Mesendoderm (in vitro differentiated cells): Measurements from ENCODE around the gene MAP4K5.

ENCODE experiments used
- DNase-seq: peaks from one replicate; pipeline ENCODE4 v3.0.0; 2013
- H2AK5ac ChIP-seq: 2 replicates; pipeline ENCODE4 v1.6.1; 2013; ENCODE audit warnings: low read length, inconsistent platforms
- H2BK120ac ChIP-seq: 2 replicates; pipeline ENCODE4 v1.6.1; 2013; ENCODE audit warnings: low read depth, mild to moderate bottlenecking, low read length, moderate library complexity, mixed read lengths
- H2BK15ac ChIP-seq: replicated peaks from 2 replicates; pipeline ENCODE4 v1.6.1; 2013; ENCODE audit warnings: low read depth, mild to moderate bottlenecking, moderate library complexity
- H2BK5ac ChIP-seq: 2 replicates; pipeline ENCODE4 v1.6.1; 2013; ENCODE audit warnings: low read length, inconsistent platforms
- H3K18ac ChIP-seq: 2 replicates; pipeline ENCODE4 v1.6.1; 2013; ENCODE audit warnings: mild to moderate bottlenecking, low read length, mixed read lengths
- H3K23ac ChIP-seq: one replicate; pipeline ENCODE4 v1.6.1; 2013; ENCODE audit warnings: low read length
- H3K27ac ChIP-seq: 2 replicates; pipeline ENCODE4 v1.5.1; 2013; ENCODE audit warnings: low read depth, mild to moderate bottlenecking, inconsistent platforms, low read length, moderate library complexity
- H3K27me3 ChIP-seq: 2 replicates; pipeline ENCODE4 v1.6.1; 2013; ENCODE audit warnings: low read length, control low read depth, mild to moderate bottlenecking, inconsistent platforms; ENCODE audit not compliant: insufficient read depth, poor library complexity
- H3K36me3 ChIP-seq: 2 replicates; pipeline ENCODE4 v1.6.1; 2013; ENCODE audit warnings: low read length, inconsistent platforms; ENCODE audit not compliant: control insufficient read depth, insufficient read depth
- H3K4ac ChIP-seq: one replicate; pipeline ENCODE4 v1.6.1; 2013; ENCODE audit warnings: low read depth, mild to moderate bottlenecking, low read length, moderate library complexity
- H3K4me1 ChIP-seq: 2 replicates; pipeline ENCODE4 v1.6.1; 2013; ENCODE audit warnings: low read depth, low read length, inconsistent platforms; ENCODE audit not compliant: control insufficient read depth
- H3K4me2 ChIP-seq: 2 replicates; pipeline ENCODE4 v1.6.1; 2013; ENCODE audit warnings: low read length
- H3K4me3 ChIP-seq: 2 replicates; pipeline ENCODE4 v1.5.1; 2013; ENCODE audit warnings: mild to moderate bottlenecking, low read length
- H3K56ac ChIP-seq: one replicate; pipeline ENCODE4 v1.6.1; 2013; ENCODE audit warnings: low read length
- H3K79me1 ChIP-seq: 2 replicates; pipeline ENCODE4 v1.6.1; 2013; ENCODE audit warnings: low read length, inconsistent platforms
- H3K79me2 ChIP-seq: 2 replicates; pipeline ENCODE4 v1.6.1; 2013; ENCODE audit warnings: mild to moderate bottlenecking, low read length; ENCODE audit not compliant: control insufficient read depth, insufficient read depth
- H3K9ac ChIP-seq: 2 replicates; pipeline ENCODE4 v1.6.1; 2013; ENCODE audit warnings: low read length, inconsistent platforms
- H4K5ac ChIP-seq: one replicate; pipeline ENCODE4 v1.6.1; 2013; ENCODE audit warnings: low read length
- H4K8ac ChIP-seq: one replicate; pipeline ENCODE4 v1.6.1; 2013; ENCODE audit warnings: low read depth, mild to moderate bottlenecking, control low read depth, low read length, moderate library complexity
- WGBS: extraction: QIAGEN DNeasy Blood & Tissue Kit; methylation state at CpG from one replicate; pipeline ENCODE4 v1.1.7; 2013; ENCODE audit warnings: low lambda C conversion rate, missing lambda C conversion rate; ENCODE audit not compliant: insufficient coverage; ENCODE audit errors: extremely low coverage; 5-methylcytosine and 5-hydroxymethylcytosine counted together

MAP4K5 gene

DNA sequence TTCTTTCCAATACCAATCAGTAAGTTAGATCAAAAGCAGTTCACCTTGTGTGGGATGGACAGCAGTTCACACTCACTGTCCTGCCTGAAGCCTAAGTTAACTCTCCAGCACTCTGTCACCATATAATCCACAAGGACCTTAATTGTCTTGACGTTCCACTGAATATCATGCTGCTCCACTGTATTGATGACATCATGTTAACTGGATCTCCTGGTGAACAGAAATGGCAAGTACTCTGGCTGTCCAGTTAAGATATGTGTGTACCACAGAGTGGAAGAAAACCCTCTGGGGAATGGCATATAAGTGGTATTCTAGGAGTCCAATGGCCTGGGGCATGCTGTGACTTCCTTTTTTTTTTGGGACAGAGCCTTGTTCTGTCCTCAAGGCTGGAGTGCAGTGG is 151.9 kb downstream of the MAP4K5 start:
- Histone ChIP-seq H3K27ac (no peak overlapping the region), H3K4me2 (no peak overlapping the region), H3K56ac (no peak overlapping the region), H3K79me1 (no peaks in the 10 kb centered on the region), H3K9ac (no peak overlapping the region), H3K36me3 (no peaks in the 10 kb centered on the region), H3K79me2 (no peaks in the 10 kb centered on the region), H3K4me3 (no peak overlapping the region), H2BK15ac (no peak overlapping the region), H3K27me3 (no peaks in the 10 kb centered on the region), H4K8ac (no peak overlapping the region), H4K5ac (no peak overlapping the region), H2AK5ac (no peak overlapping the region), H3K4me1 (no peaks in the 10 kb centered on the region), H3K23ac (no peak overlapping the region), H3K18ac (no peak overlapping the region), H2BK120ac (no peak overlapping the region), H3K4ac (no peak overlapping the region), H2BK5ac (no peak overlapping the region)
- WGBS = no CpG with 5 or more reads among the region's 1 CpG
- no peak for DNase-seq

DNA sequence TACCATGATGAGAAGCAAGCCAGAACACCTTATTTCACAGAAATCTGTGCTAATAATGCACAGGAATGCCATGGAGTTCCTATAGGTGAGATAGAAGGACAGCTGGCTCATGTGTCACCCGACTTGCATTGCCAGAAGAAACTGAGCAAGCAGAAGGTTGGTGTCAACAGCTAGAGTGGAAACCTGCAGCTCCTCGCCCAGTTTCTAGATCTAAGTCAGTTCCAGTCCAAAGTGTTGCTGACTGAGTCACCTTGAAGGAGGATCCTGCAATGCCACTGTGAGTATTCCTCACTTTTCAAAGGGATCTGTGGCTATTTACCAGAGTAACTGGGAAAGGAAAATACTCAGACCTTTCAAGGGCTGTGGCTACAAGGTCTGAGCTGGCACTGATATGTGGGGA is 152.8 kb downstream of the MAP4K5 start:
- WGBS = no CpG with 5 or more reads among the region's 2 CpGs
- Histone ChIP-seq H3K36me3 (no peaks in the 10 kb centered on the region), H3K56ac (no peak overlapping the region), H3K4me1 (no peaks in the 10 kb centered on the region), H3K27ac (no peak overlapping the region), H3K27me3 (no peaks in the 10 kb centered on the region), H3K4ac (no peak overlapping the region), H3K79me1 (no peaks in the 10 kb centered on the region), H3K4me2 (no peak overlapping the region), H2BK15ac (no peak overlapping the region), H3K4me3 (no peak overlapping the region), H2AK5ac (no peak overlapping the region), H2BK5ac (no peak overlapping the region), H3K18ac (no peak overlapping the region), H4K8ac (no peak overlapping the region), H4K5ac (no peak overlapping the region), H3K23ac (no peak overlapping the region), H2BK120ac (no peak overlapping the region), H3K79me2 (no peaks in the 10 kb centered on the region), H3K9ac (no peak overlapping the region)
- DNase-seq = no peak

DNA sequence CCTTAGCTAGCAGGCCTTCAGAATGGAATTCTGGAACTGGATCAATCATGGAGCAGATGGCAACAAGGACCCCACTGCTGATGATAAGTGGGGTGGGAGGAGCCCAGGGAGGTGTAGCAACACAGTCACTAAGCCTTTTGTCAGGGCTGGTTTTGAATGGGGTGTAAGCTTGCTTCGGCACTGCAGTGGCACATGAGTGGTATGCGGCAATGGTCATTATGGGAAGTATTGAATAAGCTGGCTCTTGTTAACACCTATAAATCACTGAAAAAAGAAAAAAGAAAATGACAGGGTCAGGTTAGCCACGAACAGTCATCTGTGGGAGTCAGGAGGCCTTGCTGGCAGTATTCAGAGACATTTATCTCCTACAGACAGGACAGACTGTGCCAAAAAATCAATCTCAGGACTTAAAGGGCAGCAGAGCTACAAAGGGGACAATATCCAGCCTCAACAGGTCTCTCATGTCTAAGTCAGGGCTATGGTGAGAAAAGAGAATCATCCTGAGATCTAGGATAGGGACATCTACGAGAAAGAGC is 154.8 kb downstream of the MAP4K5 start:
- WGBS = no CpG with 5 or more reads among the region's 4 CpGs
- Histone ChIP-seq H2BK15ac (no peak overlapping the region), H3K4me2 (no peak overlapping the region), H3K23ac (no peak overlapping the region), H3K4me1 (no peaks in the 10 kb centered on the region), H2BK5ac (no peak overlapping the region), H4K5ac (no peak overlapping the region), H3K27me3 (no peaks in the 10 kb centered on the region), H3K79me2 (no peaks in the 10 kb centered on the region), H3K4me3 (no peak overlapping the region), H3K36me3 (no peaks in the 10 kb centered on the region), H3K4ac (no peak overlapping the region), H3K9ac (no peak overlapping the region), H2BK120ac (no peak overlapping the region), H3K56ac (no peak overlapping the region), H3K18ac (no peak overlapping the region), H3K27ac (no peak overlapping the region), H2AK5ac (no peak overlapping the region), H4K8ac (no peak overlapping the region), H3K79me1 (no peaks in the 10 kb centered on the region)
- DNase-seq = no peak

GRCh38 chr14:50375760-50376159 is 156.6 kb downstream of the MAP4K5 start:
- Histone ChIP-seq H4K8ac (no peak overlapping the region), H3K4me3 (no peak overlapping the region), H3K79me1 (no peaks in the 10 kb centered on the region), H3K4ac (no peak overlapping the region), H3K4me1 (no peaks in the 10 kb centered on the region), H2BK15ac (no peak overlapping the region), H3K18ac (no peak overlapping the region), H2AK5ac (no peak overlapping the region), H3K4me2 (no peak overlapping the region), H2BK120ac (no peak overlapping the region), H3K27ac (no peak overlapping the region), H3K27me3 (no peaks in the 10 kb centered on the region), H3K56ac (no peak overlapping the region), H3K9ac (no peak overlapping the region), H3K36me3 (no peaks in the 10 kb centered on the region), H3K79me2 (no peaks in the 10 kb centered on the region), H2BK5ac (no peak overlapping the region), H3K23ac (no peak overlapping the region), H4K5ac (no peak overlapping the region)
- WGBS = no CpG with 5 or more reads among the region's 5 CpGs
- DNase-seq = no peak

- WGBS = no CpG with 5 or more reads among the region's 3 CpGs
- Histone ChIP-seq H4K5ac (no peak overlapping the region), H3K79me1 (no peaks in the 10 kb centered on the region)
Observed at GRCh38 chr14:50373959-50374358, 158.4 kb downstream of the MAP4K5 start.

DNA sequence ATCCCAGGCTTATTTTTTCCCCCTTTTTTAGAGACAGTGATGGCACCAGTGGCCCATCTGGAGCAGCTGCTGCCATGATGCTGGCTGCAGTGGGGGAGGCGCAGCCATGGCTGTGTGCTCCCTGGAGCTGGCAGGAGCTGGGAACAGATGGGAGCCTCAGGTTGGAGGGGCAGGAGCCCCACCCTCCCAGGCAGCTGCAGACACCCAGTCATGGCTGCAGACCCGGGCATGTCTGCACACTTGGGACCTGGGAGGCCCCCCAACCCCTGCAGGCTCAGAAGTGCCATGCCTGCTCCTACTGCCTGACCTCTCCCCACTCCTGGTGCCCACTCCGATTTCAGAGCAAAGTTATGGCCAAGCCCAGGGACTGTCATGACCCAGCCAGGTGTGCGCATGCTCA is 160.8 kb downstream of the MAP4K5 start:
- Histone ChIP-seq H3K27ac (no peak overlapping the region), H2BK120ac (no peak overlapping the region), H3K79me1 (no peaks in the 10 kb centered on the region), H3K79me2 (no peaks in the 10 kb centered on the region), H3K36me3 (no peaks in the 10 kb centered on the region), H4K5ac (no peak overlapping the region), H3K56ac (no peak overlapping the region), H3K23ac (no peak overlapping the region), H3K4me3 (no peak overlapping the region), H2AK5ac (no peak overlapping the region), H2BK15ac (no peak overlapping the region), H3K4me1 (no peaks in the 10 kb centered on the region), H3K4ac (no peak overlapping the region), H4K8ac (no peak overlapping the region), H3K4me2 (no peak overlapping the region), H3K27me3 (no peaks in the 10 kb centered on the region), H3K9ac (no peak overlapping the region), H2BK5ac (no peak overlapping the region), H3K18ac (no peak overlapping the region)
- DNase-seq = no peak
- WGBS = no CpG with 5 or more reads among the region's 4 CpGs

More at GRCh38 chr14:50373959-50374358, 158.4 kb downstream of the MAP4K5 start:
- no peaks in the 10 kb centered on the region for H3K27me3 ChIP-seq
- no peak overlapping the region for H2AK5ac ChIP-seq
- no peak overlapping the region for H4K8ac ChIP-seq
- no peaks in the 10 kb centered on the region for H3K79me2 ChIP-seq
- H3K27ac ChIP-seq = no peak overlapping the region
- H3K4me1 ChIP-seq = no peaks in the 10 kb centered on the region
- H2BK15ac ChIP-seq = no peak overlapping the region
- no peak overlapping the region for H3K4me2 ChIP-seq
- no peak overlapping the region for H3K23ac ChIP-seq
- H3K9ac ChIP-seq = no peak overlapping the region
- DNase-seq = no peak
- no peak overlapping the region for H3K4me3 ChIP-seq
- H3K4ac ChIP-seq = no peak overlapping the region
- no peak overlapping the region for H3K56ac ChIP-seq
- no peak overlapping the region for H2BK5ac ChIP-seq
- H2BK120ac ChIP-seq = no peak overlapping the region
- H3K18ac ChIP-seq = no peak overlapping the region
- H3K36me3 ChIP-seq = no peaks in the 10 kb centered on the region
